ENCODE results near the gene SETBP1.

The SETBP1 gene

DNA sequence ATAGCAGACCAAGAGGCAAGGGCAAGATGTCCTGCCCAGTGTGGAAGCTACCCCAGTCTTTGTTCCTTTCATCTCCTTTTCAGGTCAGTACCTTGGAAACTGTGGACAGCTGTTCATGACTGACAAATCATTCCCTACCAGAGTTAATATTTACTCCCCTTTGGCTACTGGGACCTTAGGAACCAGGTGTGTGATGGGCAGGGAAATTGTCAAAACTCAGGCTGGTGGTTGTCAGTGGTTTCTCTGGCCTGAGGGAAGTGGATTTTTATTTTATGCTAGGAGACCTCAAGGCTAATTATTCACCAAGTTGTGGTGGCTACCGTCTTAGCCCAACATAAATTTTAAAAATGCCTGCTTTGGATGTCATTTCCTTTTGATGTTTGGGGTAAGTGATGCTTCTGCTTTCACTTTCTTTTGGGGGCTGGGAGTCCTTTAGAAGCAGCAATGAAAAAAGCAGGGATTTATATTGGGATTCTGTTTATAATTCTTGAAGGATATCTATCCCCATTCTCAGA, 119.3 kb downstream of the SETBP1 start:
- no peaks in the 10 kb centered on the region for H3K9me3 ChIP-seq (ENCODE audit: control insufficient read depth, insufficient read depth, low read depth, low read length)
- H3K4me1 ChIP-seq (ENCODE audit: control insufficient read depth, insufficient read depth, low read length): peaks cover 17% of the 10 kb centered on the region
- H3K4me3 ChIP-seq (ENCODE audit: low read depth, low read length): no peak overlapping the region
- ChIA-PET POLR2A (no interaction called here), CTCF (interaction anchor here (0.8 kb wide), 1 partner anchor 27 kb away, joined by 5 read pairs; no protein-coding TSS in a partner anchor)
- peaks cover 0 to 4% of the 10 kb centered on the region in 2 experiments; a peak in 1 of 3 replicates for H3K36me3 ChIP-seq (ENCODE audit: control insufficient read depth in 2 of 2, insufficient read depth in 1 of 2, low read length in 2 of 2)
- H3K27ac ChIP-seq (ENCODE audit: extremely low read depth, low read depth, low read length): no peak overlapping the region
- TF ChIP-seq ZNF600 (tag by site-specific recombination; IDR thresholded peaks at IDR 0.05) (no peak), GLIS2 (tag by site-specific recombination; IDR thresholded peaks at IDR 0.05) (no peak), ZNF394 (tag by site-specific recombination; IDR thresholded peaks at IDR 0.05; ENCODE audit: borderline replicate concordance) (no peak), HIC1 (tag by site-specific recombination; IDR thresholded peaks at IDR 0.05) (no peak), ZNF48 (tag by site-specific recombination; IDR thresholded peaks at IDR 0.05) (no peak), ZNF544 (tag by site-specific recombination; IDR thresholded peaks at IDR 0.05) (no peak), ZNF426 (tag by site-specific recombination; IDR thresholded peaks at IDR 0.05) (no peak), ZBTB26 (tag by site-specific recombination; optimal IDR thresholded peaks at IDR 0.05) (no peak), ZNF24 (tag by site-specific recombination; IDR thresholded peaks at IDR 0.05) (no peak), ZNF280D (tag by site-specific recombination; IDR thresholded peaks at IDR 0.05) (no peak), ZNF138 (tag by site-specific recombination; IDR thresholded peaks at IDR 0.05; ENCODE audit: borderline replicate concordance) (no peak), ZNF175 (tag by site-specific recombination; IDR thresholded peaks at IDR 0.05) (no peak), ZNF561 (tag by site-specific recombination; IDR thresholded peaks at IDR 0.05; ENCODE audit: borderline replicate concordance) (no peak), ZNF280C (tag by site-specific recombination; IDR thresholded peaks at IDR 0.05) (no peak), ZNF23 (tag by site-specific recombination; IDR thresholded peaks at IDR 0.05; ENCODE audit: borderline replicate concordance) (no peak), ZNF548 (tag by site-specific recombination; IDR thresholded peaks at IDR 0.05) (no peak), ZIC2 (tag by site-specific recombination; IDR thresholded peaks at IDR 0.05) (no peak)
- TF ChIP-seq, protein P1, sequence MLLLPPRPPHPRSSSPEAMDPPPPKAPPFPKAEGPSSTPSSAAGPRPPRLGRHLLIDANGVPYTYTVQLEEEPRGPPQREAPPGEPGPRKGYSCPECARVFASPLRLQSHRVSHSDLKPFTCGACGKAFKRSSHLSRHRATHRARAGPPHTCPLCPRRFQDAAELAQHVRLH (tag by site-specific recombination; IDR thresholded peaks at IDR 0.05): no peak
- TF ChIP-seq, protein P2, sequence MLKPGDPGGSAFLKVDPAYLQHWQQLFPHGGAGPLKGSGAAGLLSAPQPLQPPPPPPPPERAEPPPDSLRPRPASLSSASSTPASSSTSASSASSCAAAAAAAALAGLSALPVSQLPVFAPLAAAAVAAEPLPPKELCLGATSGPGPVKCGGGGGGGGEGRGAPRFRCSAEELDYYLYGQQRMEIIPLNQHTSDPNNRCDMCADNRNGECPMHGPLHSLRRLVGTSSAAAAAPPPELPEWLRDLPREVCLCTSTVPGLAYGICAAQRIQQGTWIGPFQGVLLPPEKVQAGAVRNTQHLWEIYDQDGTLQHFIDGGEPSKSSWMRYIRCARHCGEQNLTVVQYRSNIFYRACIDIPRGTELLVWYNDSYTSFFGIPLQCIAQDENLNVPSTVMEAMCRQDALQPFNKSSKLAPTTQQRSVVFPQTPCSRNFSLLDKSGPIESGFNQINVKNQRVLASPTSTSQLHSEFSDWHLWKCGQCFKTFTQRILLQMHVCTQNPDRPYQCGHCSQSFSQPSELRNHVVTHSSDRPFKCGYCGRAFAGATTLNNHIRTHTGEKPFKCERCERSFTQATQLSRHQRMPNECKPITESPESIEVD (tag by site-specific recombination; IDR thresholded peaks at IDR 0.05): no peak
- TF ChIP-seq, protein P3, sequence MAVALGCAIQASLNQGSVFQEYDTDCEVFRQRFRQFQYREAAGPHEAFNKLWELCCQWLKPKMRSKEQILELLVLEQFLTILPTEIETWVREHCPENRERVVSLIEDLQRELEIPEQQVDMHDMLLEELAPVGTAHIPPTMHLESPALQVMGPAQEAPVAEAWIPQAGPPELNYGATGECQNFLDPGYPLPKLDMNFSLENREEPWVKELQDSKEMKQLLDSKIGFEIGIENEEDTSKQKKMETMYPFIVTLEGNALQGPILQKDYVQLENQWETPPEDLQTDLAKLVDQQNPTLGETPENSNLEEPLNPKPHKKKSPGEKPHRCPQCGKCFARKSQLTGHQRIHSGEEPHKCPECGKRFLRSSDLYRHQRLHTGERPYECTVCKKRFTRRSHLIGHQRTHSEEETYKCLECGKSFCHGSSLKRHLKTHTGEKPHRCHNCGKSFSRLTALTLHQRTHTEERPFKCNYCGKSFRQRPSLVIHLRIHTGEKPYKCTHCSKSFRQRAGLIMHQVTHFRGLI (tag by site-specific recombination; IDR thresholded peaks at IDR 0.05): no peak
